NCI-H82 treated with DMSO at 0.1 percent for 48 hours (cell line): Measurements from ENCODE around the gene KRT73.
A peak's percentile ranks its signal among the peaks of the same experiment; 100 is the strongest.
"Not testable (repeated sequence)": the region's sequence is repeated elsewhere in the genome, so short reads cannot be mapped to it uniquely, and the experiment has no call there.

Experiments
- DNase-seq: peaks from one replicate; lab custom pipeline; 2025; ENCODE audit not compliant: unreplicated experiment; lab: John Stamatoyannopoulos, UW

The KRT73 gene

GRCh38 chr12:52601671-52602070 lies 16.7 kb downstream of the KRT73 start:
- no peak for DNase-seq

DNA sequence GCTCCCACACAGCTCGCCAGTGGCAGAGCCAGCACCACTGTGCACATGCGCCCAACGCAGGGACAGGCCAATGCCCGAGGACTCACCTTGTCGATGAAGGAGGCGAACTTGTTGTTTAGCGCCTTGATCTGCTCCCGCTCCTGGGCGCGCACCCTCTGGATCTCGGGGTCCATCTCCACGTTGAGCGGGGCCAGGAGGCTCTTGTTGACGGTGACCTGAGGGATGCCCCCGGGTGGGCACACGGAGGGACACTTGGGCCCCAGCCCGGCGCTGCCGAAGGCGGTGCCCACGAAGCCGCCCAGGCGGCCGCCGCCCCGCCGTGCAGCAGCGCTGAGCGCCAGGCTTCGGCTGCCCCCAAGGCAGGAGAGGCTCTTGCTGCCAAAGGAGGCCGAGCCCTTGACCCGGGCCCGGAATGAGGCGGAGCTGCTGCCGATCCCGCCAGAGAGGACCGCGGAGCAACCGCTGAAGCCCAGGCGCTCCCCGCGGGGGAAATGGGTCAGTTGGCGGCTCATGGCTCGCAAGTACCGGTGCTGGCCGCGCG lies 17.3 kb downstream of the KRT73 start, which contains the start of gene KRT72:
KRT72 (minus strand) TSS at position 523 of the 541 bp plus-strand sequence; CDS start at position 512, 11 bp downstream.
- no peak for DNase-seq

DNA sequence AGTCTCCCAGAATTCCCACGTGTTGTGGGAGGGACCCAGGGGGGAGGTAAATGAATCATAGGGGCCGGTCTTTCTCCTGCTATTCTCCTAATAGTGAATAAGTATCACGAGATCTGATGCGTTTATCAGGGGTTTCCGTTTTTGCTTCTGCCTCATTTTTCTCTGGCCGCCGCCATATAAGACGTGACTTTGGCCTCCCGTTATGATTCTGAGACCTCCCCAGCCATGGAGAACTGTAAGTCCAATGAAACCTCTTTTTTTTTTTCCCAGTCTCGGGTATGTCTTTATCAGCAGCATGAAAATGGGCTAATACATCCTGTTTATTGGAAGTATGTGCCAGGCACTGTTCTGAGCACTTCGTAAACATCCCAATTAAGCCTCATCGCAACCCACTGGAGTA lies 17.9 kb downstream of the KRT73 start:
- DNase-seq = no peak

- DNase-seq = no peak
Observed at GRCh38 chr12:52600071-52600470, 18.3 kb downstream of the KRT73 start.

DNA sequence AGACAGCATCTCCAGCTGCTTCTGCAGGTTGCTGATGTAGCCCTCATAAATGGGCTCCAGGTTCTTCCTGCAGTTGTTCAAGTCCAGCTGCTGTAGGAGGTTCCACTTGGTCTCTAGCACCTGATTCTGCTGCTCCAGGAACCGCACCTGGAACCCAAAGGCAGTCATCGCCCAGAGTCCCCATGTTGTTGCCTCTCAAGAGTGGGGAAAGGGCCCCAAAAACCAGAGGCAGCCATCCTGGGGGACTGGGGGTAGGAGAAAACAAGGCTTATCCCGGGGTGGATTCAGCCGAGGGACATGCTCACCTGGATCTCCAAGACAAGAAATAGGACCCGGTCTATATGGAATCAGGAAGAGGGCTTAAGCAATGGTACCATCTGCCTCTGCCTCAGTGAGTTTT lies 19.4 kb downstream of the KRT73 start:
- no peak for DNase-seq

GRCh38 chr12:52594237-52594636 lies 24.1 kb downstream of the KRT73 start:
- DNase-seq = not testable (repeated sequence)

DNA sequence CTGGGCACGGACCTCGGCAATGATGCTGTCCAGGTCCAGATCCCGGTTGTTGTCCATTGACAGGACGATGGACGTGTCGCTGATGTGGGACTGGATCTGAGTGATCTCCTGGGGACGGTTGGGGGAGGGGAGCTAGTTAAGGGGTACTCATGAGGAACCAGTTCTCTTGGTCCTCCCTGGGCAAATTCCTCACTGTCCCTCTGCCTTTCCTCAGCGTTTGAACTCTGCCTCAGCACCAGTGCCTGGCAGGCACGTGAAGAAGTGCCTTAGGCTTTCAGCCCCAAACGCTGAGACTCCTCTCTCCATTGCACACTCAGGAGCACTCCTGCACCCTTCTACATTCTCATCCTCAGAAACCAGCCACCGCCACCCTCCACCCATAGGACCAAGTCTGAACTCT lies 26.8 kb downstream of the KRT73 start:
- DNase-seq = no peak

- DNase-seq = no peak
Observed at GRCh38 chr12:52590021-52590420, 28.3 kb downstream of the KRT73 start.

- DNase-seq = no peak
Observed at GRCh38 chr12:52587563-52587962, 30.8 kb downstream of the KRT73 start.

- no peak for DNase-seq
Observed at GRCh38 chr12:52585946-52586345, 32.4 kb downstream of the KRT73 start.

GRCh38 chr12:52585066-52585465 lies 33.3 kb downstream of the KRT73 start:
- no peak for DNase-seq

DNA sequence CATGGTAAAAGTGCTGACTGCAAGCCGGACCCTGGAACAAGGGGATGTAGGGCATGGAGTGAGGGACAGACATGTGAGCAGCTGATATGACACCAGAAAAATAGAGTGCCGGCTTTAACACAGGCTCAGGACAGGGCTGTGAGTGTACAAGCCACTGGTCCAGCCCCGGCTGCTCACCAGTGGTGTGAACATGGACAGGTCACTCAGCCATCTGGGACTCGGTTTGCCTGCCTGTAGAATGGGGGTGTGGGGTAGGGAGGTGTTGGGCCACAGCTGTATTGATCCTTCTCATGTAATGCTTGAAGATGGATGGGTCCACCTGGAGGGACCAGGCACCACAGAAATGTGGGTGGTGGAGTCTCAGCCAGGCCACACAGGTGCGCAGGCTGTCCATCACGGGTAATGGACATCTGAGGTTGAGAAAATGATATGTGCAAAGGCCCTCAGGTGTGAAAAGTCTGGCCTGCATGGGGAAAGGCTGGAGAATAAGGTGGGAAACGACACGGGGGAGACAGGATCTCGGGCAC lies 34.1 kb downstream of the KRT73 start:
- DNase-seq = no peak

DNA sequence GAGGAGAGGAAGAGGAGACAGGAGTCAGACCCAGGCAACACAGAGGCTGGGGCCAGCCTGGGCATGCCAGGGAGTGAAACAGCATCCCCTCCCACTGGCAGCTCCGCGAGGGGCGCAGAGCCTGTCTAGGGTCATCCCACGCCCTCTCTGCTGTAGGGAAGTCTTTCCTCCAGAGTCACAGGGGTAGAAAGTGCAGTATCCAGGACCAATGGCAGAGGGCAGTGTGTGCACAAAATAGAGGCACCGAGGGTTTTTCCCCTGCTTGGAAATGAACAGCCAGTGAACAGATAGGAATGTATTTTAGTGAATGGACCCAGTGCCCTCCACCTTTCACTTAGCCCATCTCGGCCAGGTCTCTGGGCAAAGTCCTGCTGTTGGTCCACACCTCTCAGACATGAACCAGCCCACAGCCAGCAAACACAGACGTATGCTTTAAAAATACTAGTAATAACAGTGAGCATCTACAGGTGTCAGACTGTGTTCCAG lies 35.3 kb downstream of the KRT73 start:
- DNase-seq = peak; percentile 0

- no peak for DNase-seq
Observed at GRCh38 chr12:52582486-52582885, 35.9 kb downstream of the KRT73 start.

GRCh38 chr12:52581481-52581880 lies 36.9 kb downstream of the KRT73 start:
- DNase-seq = no peak

DNA sequence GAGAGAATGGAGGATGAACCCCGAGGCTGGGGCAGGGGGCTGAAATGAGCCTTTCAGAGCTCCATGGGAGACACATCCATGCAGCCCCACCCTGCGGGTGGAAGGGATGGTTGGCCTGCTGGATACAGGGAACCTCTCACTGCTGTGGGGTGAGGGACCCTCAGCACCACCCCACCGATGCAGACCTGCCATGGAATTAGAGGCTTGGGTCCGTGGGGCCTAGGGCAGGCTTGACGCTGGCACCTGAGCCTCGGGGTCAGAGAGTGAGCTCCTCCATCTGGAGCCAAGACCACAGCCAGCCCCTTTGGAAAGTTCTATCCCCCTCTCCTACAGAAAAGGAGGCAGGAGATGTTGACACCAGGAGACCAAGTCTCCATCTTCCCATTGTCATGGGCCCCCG lies 37.3 kb downstream of the KRT73 start:
- no peak for DNase-seq

- DNase-seq = no peak
Observed at GRCh38 chr12:52580496-52580895, 37.9 kb downstream of the KRT73 start.

GRCh38 chr12:52579468-52580465 lies 38.6 kb downstream of the KRT73 start:
- DNase-seq = no peak

GRCh38 chr12:52578469-52578868 lies 39.9 kb downstream of the KRT73 start:
- DNase-seq = no peak

DNA sequence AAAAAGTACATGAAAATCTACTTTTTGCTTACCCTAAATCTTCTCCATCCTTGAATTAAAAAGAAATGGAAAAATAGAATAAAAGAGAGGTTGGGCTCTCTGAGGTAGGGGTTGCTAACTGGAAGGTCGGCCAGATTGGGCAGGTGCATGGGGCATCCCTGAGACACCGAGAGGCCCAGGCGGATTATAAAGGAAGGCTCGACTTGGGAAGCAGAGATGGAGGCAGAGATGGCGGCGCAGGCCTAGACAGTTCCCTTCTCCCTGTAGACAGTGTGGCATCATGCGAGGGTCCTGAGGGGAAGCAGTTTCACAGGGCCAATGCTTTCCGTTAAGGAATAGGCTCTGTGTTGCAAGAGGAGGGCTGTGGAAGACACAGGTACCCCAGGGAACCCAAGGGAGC lies 41.0 kb downstream of the KRT73 start:
- DNase-seq = no peak

GRCh38 chr12:52575948-52576347 lies 42.4 kb downstream of the KRT73 start:
- no peak for DNase-seq

- no peak for DNase-seq
Observed at GRCh38 chr12:52575256-52575655, 43.1 kb downstream of the KRT73 start.
